ENCODE measurements around the gene TMEM203.
A peak's percentile ranks its signal among the peaks of the same experiment; 100 is the strongest.

The TMEM203 gene

GRCh38 chr9:137230705-137231371, 25.4 kb upstream of the TMEM203 start, which contains the start of gene SLC34A3:
Gene SLC34A3 (plus strand): TSS chr9:137230901. CDS start chr9:137231703, 802 bp downstream.
- DNase-seq (ENCODE audit: low read depth in 3 of 3): no peak

GRCh38 chr9:137229903-137230704, 24.7 kb upstream of the TMEM203 start:
- DNase-seq (ENCODE audit: low read depth in 3 of 3): no peak

- DNase-seq (ENCODE audit: low read depth in 3 of 3): no peak
Observed at GRCh38 chr9:137228968-137229896, 23.8 kb upstream of the TMEM203 start.

GRCh38 chr9:137228506-137228967, 23.1 kb upstream of the TMEM203 start:
- no peak for DNase-seq (ENCODE audit: low read depth in 3 of 3)

GRCh38 chr9:137227853-137228505, 22.5 kb upstream of the TMEM203 start:
- no peak for DNase-seq (ENCODE audit: low read depth in 3 of 3)

GRCh38 chr9:137227054-137227852, 21.8 kb upstream of the TMEM203 start, which contains the start of gene RNF224:
Gene RNF224 (plus strand): TSS chr9:137227502. CDS start chr9:137228336, 834 bp downstream.
- peak; percentile 64 to 83 (median 66) for DNase-seq (ENCODE audit: low read depth in 3 of 3)

GRCh38 chr9:137226338-137227053, 21.0 kb upstream of the TMEM203 start:
- no peak for DNase-seq (ENCODE audit: low read depth in 3 of 3)

GRCh38 chr9:137225699-137226331, 20.4 kb upstream of the TMEM203 start:
- DNase-seq (ENCODE audit: low read depth in 3 of 3): no peak

GRCh38 chr9:137224830-137225694, 19.6 kb upstream of the TMEM203 start, which contains the start of gene CYSRT1:
Gene CYSRT1 (plus strand): TSS chr9:137225174. CDS start chr9:137225622, 448 bp downstream.
- DNase-seq (ENCODE audit: low read depth in 3 of 3): peak in 1 of 3 experiments; percentile 20

GRCh38 chr9:137223078-137223970, 17.9 kb upstream of the TMEM203 start:
- peak; percentile 97 to 98 (median 97) for DNase-seq (ENCODE audit: low read depth in 3 of 3)

GRCh38 chr9:137222190-137223077, 17.0 kb upstream of the TMEM203 start, which contains the start of gene RNF208:
Gene RNF208 (minus strand): TSS chr9:137222240. CDS start chr9:137221212, 1,028 bp downstream.
- peak in 1 of 3 experiments; percentile 21 for DNase-seq (ENCODE audit: low read depth in 3 of 3)

- DNase-seq (ENCODE audit: low read depth in 3 of 3): peak in 1 of 3 experiments; percentile 22
Observed at GRCh38 chr9:137221506-137222111, 16.2 kb upstream of the TMEM203 start.

- DNase-seq (ENCODE audit: low read depth in 3 of 3): no peak
Observed at GRCh38 chr9:137221095-137221505, 15.7 kb upstream of the TMEM203 start.

GRCh38 chr9:137220317-137221094, 15.1 kb upstream of the TMEM203 start:
- no peak for DNase-seq (ENCODE audit: low read depth in 3 of 3)
